ENCODE measurements around the gene PTGDR.

GRCh38 chr14:52307376-52307775 lies 39.9 kb downstream of the PTGDR start:
- TF ChIP-seq, protein P1, sequence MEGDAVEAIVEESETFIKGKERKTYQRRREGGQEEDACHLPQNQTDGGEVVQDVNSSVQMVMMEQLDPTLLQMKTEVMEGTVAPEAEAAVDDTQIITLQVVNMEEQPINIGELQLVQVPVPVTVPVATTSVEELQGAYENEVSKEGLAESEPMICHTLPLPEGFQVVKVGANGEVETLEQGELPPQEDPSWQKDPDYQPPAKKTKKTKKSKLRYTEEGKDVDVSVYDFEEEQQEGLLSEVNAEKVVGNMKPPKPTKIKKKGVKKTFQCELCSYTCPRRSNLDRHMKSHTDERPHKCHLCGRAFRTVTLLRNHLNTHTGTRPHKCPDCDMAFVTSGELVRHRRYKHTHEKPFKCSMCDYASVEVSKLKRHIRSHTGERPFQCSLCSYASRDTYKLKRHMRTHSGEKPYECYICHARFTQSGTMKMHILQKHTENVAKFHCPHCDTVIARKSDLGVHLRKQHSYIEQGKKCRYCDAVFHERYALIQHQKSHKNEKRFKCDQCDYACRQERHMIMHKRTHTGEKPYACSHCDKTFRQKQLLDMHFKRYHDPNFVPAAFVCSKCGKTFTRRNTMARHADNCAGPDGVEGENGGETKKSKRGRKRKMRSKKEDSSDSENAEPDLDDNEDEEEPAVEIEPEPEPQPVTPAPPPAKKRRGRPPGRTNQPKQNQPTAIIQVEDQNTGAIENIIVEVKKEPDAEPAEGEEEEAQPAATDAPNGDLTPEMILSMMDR (IDR thresholded peaks at IDR 0.05; ENCODE audit: borderline replicate concordance, extremely low read depth, low read length, poor library complexity, severe bottlenecking): no peak
- no peak for TF ChIP-seq EZH2 (IDR thresholded peaks at IDR 0.05; ENCODE audit: borderline replicate concordance, low read depth, low read length, severe bottlenecking)
